Heart left ventricle (tissue), 16 donors: ENCODE data around the gene PSEN2. TPM values are rescaled to one million over a fixed set of nuclear protein-coding genes. Genes with fewer than 3 reads are reported as not detected.
A peak's percentile ranks its signal among the peaks of the same experiment; 100 is the strongest.

Experiments used
- ATAC-seq, 4 donors: fragments of 200-7000 bp; cut with Tn5 transposase; one replicate each; pipeline ENCODE4 v1.9.1; 2020 to 2022; ENCODE audit warnings: moderate library complexity in 4 of 4, mild to moderate bottlenecking in 3 of 4, moderate number of reproducible peaks in 1 of 4
- DNase-seq, 5 donors: peaks; one replicate each; pipeline ENCODE4 v3.0.0-alpha.2; 2020
- H3K27ac ChIP-seq, 12 donors: fragments of 200-600 bp; sonication (generic) in 4 of 12; one replicate each; pipeline versions ENCODE4 v1.5.0 to v1.8.0; 2016 to 2022; ENCODE audit warnings: mild to moderate bottlenecking in 2 of 12
- H3K27me3 ChIP-seq, 9 donors: fragments of 200-600 bp; sonication (generic) in 2 of 9; one replicate each; pipeline versions ENCODE4 v1.5.1 to v1.8.0; 2016 to 2022; ENCODE audit warnings: mild to moderate bottlenecking in 3 of 9
- H3K36me3 ChIP-seq, 9 donors: fragments of 200-600 bp; sonication (generic) in 2 of 9; one replicate each; pipeline versions ENCODE4 v1.5.0 to v1.8.0; 2018 to 2022; ENCODE audit warnings: mild to moderate bottlenecking in 2 of 9
- H3K4me1 ChIP-seq, 12 donors: fragments of 200-600 bp; sonication (generic) in 4 of 12; one replicate each; pipeline versions ENCODE4 v1.5.0 to v1.8.0; 2016 to 2022; ENCODE audit warnings: mild to moderate bottlenecking in 3 of 12
- H3K4me3 ChIP-seq, 12 donors: fragments of 200-600 bp; sonication (generic) in 4 of 12; one replicate each; pipeline versions ENCODE4 v1.5.0 to v1.8.0; 2017 to 2022; ENCODE audit warnings: mild to moderate bottlenecking in 9 of 12, moderate library complexity in 4 of 12
- H3K9me3 ChIP-seq, 12 donors: fragments of 200-600 bp; sonication (generic) in 4 of 12; one replicate each; pipeline versions ENCODE4 v1.5.0 to v1.8.0; 2016 to 2022; ENCODE audit warnings: mild to moderate bottlenecking in 1 of 12
- CTCF ChIP-seq, 12 donors: fragments of 200-600 bp; sonication (generic) in 4 of 12; IDR thresholded peaks; one replicate each; pipeline versions ENCODE4 v1.5.0 to v1.8.0; 2018 to 2022; ENCODE audit warnings: antibody characterized with exemption in 12 of 12, mild to moderate bottlenecking in 5 of 12
- POLR2A ChIP-seq, 2 donors: fragments of 450-650 bp; IDR thresholded peaks; one replicate each; pipeline ENCODE4 v1.6.1; 2017; ENCODE audit warnings: antibody characterized with exemption in 2 of 2, mild to moderate bottlenecking in 2 of 2, moderate library complexity in 2 of 2
- WGBS, 4 donors: extraction: QIAGEN DNeasy Blood & Tissue Kit in 2 of 4; methylation state at CpG; one replicate each; pipeline versions ENCODE4 v1.1.5 to v1.1.7; 2013 to 2018; 5-methylcytosine and 5-hydroxymethylcytosine counted together
- intact Hi-C, 10 donors: fragments of 100-400 bp; cut with DNase I; formaldehyde crosslinking; loops; one replicate each; pipeline versions ENCODE4 v1.11.1 to v1.14.2; 2022
- polyA plus RNA-seq, 2 donors: library from polyadenylated mRNA; stranded (reverse); fragments of 200-250 nt; gene quantifications; one replicate each; pipeline ENCODE4 v1.2.3, GENCODE V29; 2013
- total RNA-seq, 9 donors: library from RNA; depleted of rRNA in 2 of 9; stranded (reverse); fragments of >200 nt in 2 of 9; fragmentation: NEBNext Ultra II Directional in 3 of 9; extraction: Animal tissue kit (Norgen Biotek cat#: 25700) in 3 of 9; gene quantifications; one replicate each; pipeline versions ENCODE4 v1.1.0 to v1.2.4, GENCODE V29; 2016 to 2023
- donor health status: ischemic (EF 13 %, LVEDD 7.1; RV severe dilation, severe dysfunction).
- donor health status: healthy with polysubstance abuse.
- donor health status: DM: no; HTN: yes; CAD: no.
- donor health status: DM: no; HTN: no; CAD: no.
- donor health status: ischemic (EF 25% LVEDD 6.9; RV normal size, moderate dysfunction).
- donor health status: ischemic (EF 25% LVEDD 5.7; RV mildly dilated, moderate dysfunction).
- donor health status: healthy.
- donor health status: DM: yes; HTN: yes; CAD: no.
- donor health status: ischemic (EF 35%, LVEDD 5.7; RV mildly dilated, moderate dysfunction).
- donor health status: nonischemic (EF 11% LVEDD 7.7; RV severe dilation, severe dysfunction).
- donor health status: DM: yes; HTN: yes; CAD: no.
- donor health status: PGD.
- donor health status: ischemic (EF 29% LVEDD 5.4; RV normal size, mild dysfunction).
- donor health status: nonischemic (EF 23%, LVEDD 6.1; RV moderate dilation, normal function).

Gene PSEN2
- total and polyA plus RNA-seq, 11 donors, result 12.3 to 30.9 (median 19.5) TPM

GRCh38 chr1:226891846-226892523 lies 21.6 kb downstream of the PSEN2 start:
- 70 to 76% (median 73%) methylated on average over 14 to 17 of the region's 17 CpGs for WGBS, 4 donors
- Histone ChIP-seq H3K36me3 (peaks cover 0 to 89% (median 71%) of the 10 kb centered on the region in 9 donors), H3K9me3 (no peaks in the 10 kb centered on the region), H3K27ac (peak overlapping the region in 9 of 12 donors; percentile 44 to 66 (median 51)), H3K27me3 (no peaks in the 10 kb centered on the region), H3K4me1 (peaks cover 0 to 16% (median 3%) of the 10 kb centered on the region in 12 donors), H3K4me3 (no peak overlapping the region)
- intact Hi-C loops, result no loop called here
- TF ChIP-seq CTCF (IDR thresholded peaks at IDR 0.05) (no peak), POLR2A (IDR thresholded peaks at IDR 0.05) (no peak)
- DNase-seq (peak in 3 of 5 donors; percentile 42 to 55 (median 52)), ATAC-seq (peak in 3 of 4 donors; percentile 59 to 84 (median 69))

- peaks cover 0 to 89% (median 74%) of the 10 kb centered on the region in 9 donors for H3K36me3 ChIP-seq
- H3K4me1 ChIP-seq, result peaks cover 0 to 15% (median 2%) of the 10 kb centered on the region in 12 donors
- peak overlapping the region in 4 of 12 donors; percentile 32 to 60 (median 52) for H3K27ac ChIP-seq
- H3K9me3 ChIP-seq, result no peaks in the 10 kb centered on the region
- no peak for TF ChIP-seq CTCF (IDR thresholded peaks at IDR 0.05)
- intact Hi-C loops, result no loop called here
- no peaks in the 10 kb centered on the region for H3K27me3 ChIP-seq
- ATAC-seq, result peak in 2 of 4 donors; percentile 3 to 13
- WGBS, 4 donors, result 53 to 80% (median 69%) methylated on average over 8 of the region's 8 CpGs
- DNase-seq, result no peak
- H3K4me3 ChIP-seq, result no peak overlapping the region
These were observed 22.1 kb downstream of the PSEN2 start for GRCh38 chr1:226892524-226892875.

GRCh38 chr1:226893936-226894335 lies 23.5 kb downstream of the PSEN2 start:
- ATAC-seq (no peak), DNase-seq (no peak)
- Histone ChIP-seq H3K27ac (no peak overlapping the region), H3K27me3 (no peaks in the 10 kb centered on the region), H3K4me3 (no peak overlapping the region), H3K36me3 (peaks cover 0 to 88% (median 73%) of the 10 kb centered on the region in 9 donors), H3K4me1 (peaks cover 0 to 15% (median 2%) of the 10 kb centered on the region in 12 donors), H3K9me3 (no peaks in the 10 kb centered on the region)
- TF ChIP-seq CTCF (IDR thresholded peaks at IDR 0.05), result no peak
- no peak for TF ChIP-seq POLR2A (IDR thresholded peaks at IDR 0.05)
- 93 to 98% (median 94%) methylated on average over 12 to 13 of the region's 13 CpGs for WGBS, 4 donors
- intact Hi-C loops, result no loop called here

- ATAC-seq, result no peak
- H3K4me3 ChIP-seq, result no peak overlapping the region
- H3K9me3 ChIP-seq, result no peaks in the 10 kb centered on the region
- H3K27me3 ChIP-seq, result no peaks in the 10 kb centered on the region
- WGBS, 4 donors, result 91 to 100% (median 97%) methylated on average over 1 to 3 of the region's 3 CpGs
- peaks cover 0 to 88% (median 74%) of the 10 kb centered on the region in 9 donors for H3K36me3 ChIP-seq
- TF ChIP-seq POLR2A (IDR thresholded peaks at IDR 0.05), result no peak
- TF ChIP-seq CTCF (IDR thresholded peaks at IDR 0.05), result no peak
- H3K4me1 ChIP-seq, result peaks cover 0 to 15% (median 2%) of the 10 kb centered on the region in 12 donors
- no peak overlapping the region for H3K27ac ChIP-seq
- intact Hi-C loops, result no loop called here
- no peak for DNase-seq
These were observed 24.4 kb downstream of the PSEN2 start for GRCh38 chr1:226894826-226895225.
